GM12878 (cell line): Measurements from ENCODE around the gene PSG4. TPM values are rescaled to one million over a fixed set of nuclear protein-coding genes. Genes with fewer than 3 reads are reported as not detected.
"Not testable (repeated sequence)": the region's sequence is repeated elsewhere in the genome, so short reads cannot be mapped to it uniquely, and the experiment has no call there.

Experiments used
- ATAC-seq: fragments of 200-7000 bp; cut with Tn5 transposase; 3 replicates; pipeline ENCODE4 v1.9.1; 2020; ENCODE audit warnings: mild to moderate bottlenecking, moderate library complexity
- BruUV-seq: library from RNA; stranded (reverse); fragments of 400-500 nt; replicated peaks from 2 replicates; lab custom pipeline; 2021; lab: Mats Ljungman, UMichigan
- CTCF ChIA-PET: fragments of 300-600 bp; sonication (Branson Sonifier 250); formaldehyde crosslinking; extraction: SDS; loops from one replicate; lab custom pipeline; 2021; ENCODE audit warnings: inconsistent platforms; lab: Yijun Ruan, JAX
- POLR2A ChIA-PET: fragments of 350-600 bp; formaldehyde crosslinking; extraction: SDS; loops from one replicate; lab custom pipeline; 2021; ENCODE audit warnings: inconsistent platforms; lab: Charles Lee
- RAD21 ChIA-PET: fragments of 300-600 bp; sonication (Branson Sonifier 250); formaldehyde crosslinking; loops from one replicate; lab custom pipeline; 2023; ENCODE audit warnings: antibody characterized with exemption; ENCODE audit not compliant: unreplicated experiment; lab: Charles Lee
- SMC1A ChIA-PET: fragments of 300-600 bp; sonication (Branson Sonifier 250); formaldehyde crosslinking; loops from one replicate; lab custom pipeline; 2023; ENCODE audit not compliant: unreplicated experiment, uncharacterized antibody; lab: Charles Lee
- DNase-seq: peaks from one replicate; pipeline ENCODE4 v3.0.0-alpha.2; 2011; ENCODE audit warnings: low read depth, low spot score
- FAIRE-seq: peaks from 3 replicates; lab custom pipeline; 2011; peaks lifted over from hg19 to GRCh38; lab: Jason Lieb, UNC
- H2AFZ ChIP-seq: 2 replicates; pipeline ENCODE4 v1.6.0; 2011; ENCODE audit warnings: low read depth, low read length, control low read depth; ENCODE audit not compliant: control insufficient read depth
- H3K27ac ChIP-seq: 2 replicates; pipeline ENCODE4 v1.5.1; 2011; ENCODE audit warnings: control low read depth; ENCODE audit not compliant: control insufficient read depth, insufficient read depth
- H3K27me3 ChIP-seq, 2 experiments: replicated peaks in 1 of 2; 2 replicates each; pipeline versions ENCODE4 v1.6.0 to v1.6.1; 2011; ENCODE audit warnings: low read length in 1 of 2; ENCODE audit not compliant: control insufficient read depth in 2 of 2, insufficient read depth in 2 of 2
- H3K36me3 ChIP-seq, 2 experiments: 2 replicates each; pipeline ENCODE4 v1.5.1; 2011; ENCODE audit warnings: low read length in 1 of 2; ENCODE audit not compliant: control insufficient read depth in 2 of 2, insufficient read depth in 2 of 2
- H3K4me1 ChIP-seq: 2 replicates; pipeline ENCODE4 v1.6.1; 2011; ENCODE audit warnings: mild to moderate bottlenecking, low read length, moderate library complexity, mixed read lengths; ENCODE audit not compliant: control insufficient read depth, insufficient read depth
- H3K4me2 ChIP-seq: 2 replicates; pipeline ENCODE4 v1.6.0; 2011; ENCODE audit warnings: control low read depth; ENCODE audit not compliant: control insufficient read depth, insufficient read depth
- H3K4me3 ChIP-seq: fragments of 200-600 bp; sonication (generic); 2 replicates; pipeline ENCODE4 v1.5.1; 2016
- H3K79me2 ChIP-seq: 2 replicates; pipeline ENCODE4 v1.6.0; 2011; ENCODE audit warnings: low read length; ENCODE audit not compliant: control insufficient read depth, insufficient read depth
- H3K9ac ChIP-seq: 2 replicates; pipeline ENCODE4 v1.8.0; 2011; ENCODE audit warnings: low read length, control low read depth, mixed read lengths; ENCODE audit not compliant: control insufficient read depth, insufficient read depth
- H3K9me3 ChIP-seq: replicated peaks from 3 replicates; pipeline ENCODE4 v1.5.1; 2011; ENCODE audit warnings: mild to moderate bottlenecking, low read length; ENCODE audit not compliant: control insufficient read depth, insufficient read depth
- H4K20me1 ChIP-seq: 2 replicates; pipeline ENCODE4 v1.6.0; 2011; ENCODE audit not compliant: control insufficient read depth, insufficient read depth
- SRF ChIP-seq, 2 experiments: IDR thresholded peaks; 2 replicates each; pipeline ENCODE4 v1.6.1; 2011; ENCODE audit warnings: low read depth in 2 of 2, low read length in 2 of 2, mild to moderate bottlenecking in 1 of 2, moderate library complexity in 1 of 2
- WGBS: methylation state at CpG from one replicate; pipeline ENCODE4 v1.1.6; 2016; ENCODE audit warnings: low lambda C conversion rate; ENCODE audit not compliant: insufficient replicate concordance, insufficient coverage; ENCODE audit errors: missing lambda C conversion rate; 5-methylcytosine and 5-hydroxymethylcytosine counted together
- in situ Hi-C: fragments of 300-500 bp; cut with MboI; formaldehyde crosslinking; loops from 9 replicates; pipeline ENCODE4 v1.14.3; 2018; ENCODE audit warnings: mixed read lengths
- intact Hi-C: fragments of 100-400 bp; cut with micrococcal nuclease; formaldehyde crosslinking; loops from one replicate; pipeline ENCODE4 v1.14.2; 2022; ENCODE audit not compliant: unreplicated experiment
- polyA plus RNA-seq, 11 experiments: library from polyadenylated mRNA; depleted of rRNA in 4 of 11; unstranded in 6 of 11; stranded (reverse) in 5 of 11; fragments of >200 nt; fragmentation: Nextera tagmentation in 4 of 11; fragmentation: Illumina TruSeq in 1 of 11; extraction: Ambion mirVana in 4 of 11; extraction: Trizol in 1 of 11; gene quantifications; 1 replicate in 1 of 11; 2 replicates in 10 of 11; pipeline versions ENCODE4 v1.2.1 to v1.2.3, GENCODE V29; 2011 to 2016; ENCODE audit warnings: inconsistent platforms in 2 of 11, missing spikeins in 2 of 11, low read depth in 1 of 11
- total RNA-seq, 4 experiments: library from RNA; depleted of rRNA in 3 of 4; stranded (reverse); fragments of >200 nt in 3 of 4; fragmentation: Illumina TruSeq in 1 of 4; extraction: Trizol in 1 of 4; gene quantifications; 2 replicates each; pipeline versions ENCODE4 v1.2.1 to v1.2.3, GENCODE V29; 2013 to 2021

Gene PSG4
- total and polyA plus RNA-seq, 10 of the 15 experiments (the other 5 are each of a cell fraction or from before 2014, with no cell fraction given) = not detected

DNA sequence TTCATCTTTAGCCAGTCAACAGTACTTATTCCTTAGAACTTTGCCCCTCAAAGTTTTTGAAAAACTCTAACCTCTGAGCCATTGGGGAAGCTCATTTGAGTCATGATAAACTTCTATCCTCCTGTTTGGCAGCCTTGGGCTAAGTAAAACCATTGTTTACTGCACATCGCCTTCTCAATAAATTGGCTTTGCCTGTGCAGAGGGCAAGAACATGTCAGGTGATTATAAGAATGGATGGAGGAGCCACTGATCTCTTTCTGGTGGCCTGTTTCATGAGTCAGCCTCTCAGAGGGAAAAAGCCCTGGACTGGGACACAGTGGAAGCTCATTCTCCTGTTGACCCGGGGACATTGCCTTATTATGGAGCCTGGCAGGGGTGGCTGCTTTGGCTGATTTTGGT, 19.4 kb upstream of the PSG4 start:
- Histone ChIP-seq H3K36me3 (no peaks in the 10 kb centered on the region), H2AFZ (no peak overlapping the region), H3K4me1 (no peaks in the 10 kb centered on the region), H3K27me3 (no peaks in the 10 kb centered on the region), H3K9me3 (peaks cover 2% of the 10 kb centered on the region; the same call in 1 of the 3 replicates), H3K79me2 (no peaks in the 10 kb centered on the region), H3K27ac (no peak overlapping the region), H3K4me3 (no peak overlapping the region), H4K20me1 (no peaks in the 10 kb centered on the region), H3K4me2 (no peak overlapping the region), H3K9ac (no peak overlapping the region)
- in situ Hi-C loops (no loop called here), intact Hi-C loops (no loop called here)
- RAD21 ChIA-PET = no interaction called here
- WGBS = 49% methylated on average over 2 of the region's 2 CpGs
- CTCF ChIA-PET = interaction anchor here (1.7 kb wide), 1 partner anchor 11 kb away, joined by 4 read pairs; no protein-coding TSS in a partner anchor
- POLR2A ChIA-PET = no interaction called here
- SMC1A ChIA-PET = no interaction called here
- no TSS peak for BruUV-seq
- TF ChIP-seq SRF (IDR thresholded peaks at IDR 0.05; ENCODE audit: low read depth in 2 of 2, low read length in 2 of 2) = no peak
- DNase-seq (no peak), FAIRE-seq (no peak), ATAC-seq (no peak)

DNA sequence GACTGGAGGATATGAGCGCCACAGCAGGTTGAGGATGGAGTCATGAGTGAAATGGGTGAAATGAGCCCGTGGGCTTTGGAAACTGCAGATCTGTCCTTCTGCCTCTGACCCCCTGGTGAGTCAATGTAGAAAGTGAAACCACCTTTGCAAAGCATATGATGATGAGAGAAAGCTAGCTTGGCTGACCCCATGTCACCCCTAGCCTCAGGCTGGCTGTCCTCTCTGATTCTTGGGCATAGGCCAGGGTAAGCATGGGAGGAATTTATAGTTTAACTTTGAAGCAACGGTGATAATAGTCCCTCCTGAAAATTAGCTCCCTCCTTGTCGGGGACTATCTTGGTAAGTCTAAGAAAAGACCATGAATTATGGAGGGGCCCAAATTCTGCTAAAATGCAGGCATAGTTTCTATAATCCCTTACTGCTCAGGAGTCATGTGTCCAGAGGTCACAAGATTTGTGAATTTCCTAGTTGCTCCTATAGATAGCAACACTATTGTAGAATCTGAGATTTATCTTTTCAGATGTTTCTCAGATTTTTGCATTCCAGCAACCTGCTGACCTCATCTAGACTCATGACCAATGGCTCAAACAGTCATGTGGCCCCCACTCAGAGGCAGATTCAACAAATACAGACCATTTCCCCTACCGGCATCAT, 18.9 kb upstream of the PSG4 start:
- H3K9ac ChIP-seq, H3K27ac ChIP-seq, ATAC-seq, H3K27me3 ChIP-seq, H2AFZ ChIP-seq, intact Hi-C loops, H3K4me2 ChIP-seq, in situ Hi-C loops, BruUV-seq, H3K9me3 ChIP-seq, DNase-seq, FAIRE-seq, H3K4me1 ChIP-seq, H3K36me3 ChIP-seq, H3K79me2 ChIP-seq, RAD21 ChIA-PET, SMC1A ChIA-PET, POLR2A ChIA-PET, H4K20me1 ChIP-seq, H3K4me3 ChIP-seq: not testable (repeated sequence)
- CTCF ChIA-PET = interaction anchor here (1.7 kb wide), 1 partner anchor 11 kb away, joined by 4 read pairs; no protein-coding TSS in a partner anchor
- WGBS = 28% methylated on average over 5 of the region's 5 CpGs

DNA sequence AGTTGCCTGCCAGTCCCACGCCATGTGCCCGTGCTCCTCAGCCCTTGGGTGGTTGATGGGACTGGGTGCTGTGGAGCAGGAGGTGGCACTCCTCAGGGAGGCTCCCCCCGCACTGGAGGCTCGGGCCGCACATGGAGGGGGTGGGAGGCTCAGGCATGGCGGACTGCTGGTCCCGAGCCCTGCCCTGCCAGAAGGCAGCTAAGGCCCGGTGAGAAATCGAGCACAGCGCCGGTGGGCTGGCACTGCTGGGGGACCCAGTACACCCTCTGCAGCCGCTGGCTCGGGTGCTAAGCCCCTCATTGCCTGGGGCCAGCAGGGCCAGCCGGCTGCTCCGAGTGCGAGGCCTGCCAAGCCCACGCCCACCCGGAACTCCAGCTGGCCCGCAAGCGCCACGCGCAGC, 16.5 kb upstream of the PSG4 start:
- DNase-seq, BruUV-seq, H3K27ac ChIP-seq, H3K9ac ChIP-seq, H3K4me1 ChIP-seq, H3K4me3 ChIP-seq, intact Hi-C loops, H2AFZ ChIP-seq, RAD21 ChIA-PET, POLR2A ChIA-PET, H3K36me3 ChIP-seq, ATAC-seq, SMC1A ChIA-PET, FAIRE-seq, H3K9me3 ChIP-seq, H3K27me3 ChIP-seq, H3K4me2 ChIP-seq, H3K79me2 ChIP-seq, CTCF ChIA-PET, H4K20me1 ChIP-seq, in situ Hi-C loops: not testable (repeated sequence)
- WGBS = 43% methylated on average over 12 of the region's 22 CpGs

DNA sequence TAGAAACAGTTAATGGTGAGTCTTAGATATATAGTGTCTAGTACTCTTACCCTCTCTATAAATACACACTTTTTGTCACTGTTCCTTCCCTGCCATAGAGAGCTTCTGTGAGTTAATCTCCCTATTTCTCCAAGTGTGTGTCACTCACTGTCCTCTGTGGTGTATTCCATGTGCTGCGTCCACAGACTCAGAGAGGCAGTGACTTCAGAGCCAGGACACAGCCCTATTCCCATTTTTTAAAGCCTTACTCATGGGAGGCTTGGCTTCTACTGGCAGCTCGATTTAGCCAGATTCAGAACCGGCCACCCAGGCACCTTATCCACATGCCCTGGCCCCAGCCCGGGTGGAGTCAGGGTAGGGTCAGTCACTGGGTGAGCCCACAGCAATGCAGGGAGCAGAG, 13.7 kb upstream of the PSG4 start:
- H3K27ac ChIP-seq, RAD21 ChIA-PET, H3K79me2 ChIP-seq, H3K4me1 ChIP-seq, H3K9me3 ChIP-seq, H2AFZ ChIP-seq, CTCF ChIA-PET, H3K27me3 ChIP-seq, H3K9ac ChIP-seq, H3K4me3 ChIP-seq, DNase-seq, POLR2A ChIA-PET, intact Hi-C loops, H3K4me2 ChIP-seq, in situ Hi-C loops, SMC1A ChIA-PET, H3K36me3 ChIP-seq, H4K20me1 ChIP-seq, ATAC-seq, BruUV-seq, FAIRE-seq: not testable (repeated sequence)
- WGBS = 19% methylated on average over 4 of the region's 4 CpGs
